ENCODE results near the gene YEATS2.

- TF ChIP-seq TARDBP (IDR thresholded peaks at IDR 0.05) (no peak), PKNOX1 (IDR thresholded peaks at IDR 0.05) (no peak), SUZ12 (IDR thresholded peaks at IDR 0.05) (no peak), FOXM1 (IDR thresholded peaks at IDR 0.05; ENCODE audit: borderline replicate concordance) (no peak), FOXK2 (IDR thresholded peaks at IDR 0.05) (no peak), ARNT (IDR thresholded peaks at IDR 0.05) (no peak), BHLHE40 (IDR thresholded peaks at IDR 0.05; ENCODE audit: borderline replicate concordance) (no peak), ZNF384 (IDR thresholded peaks at IDR 0.05) (no peak)
These were observed 431 bp upstream of the YEATS2 start for GRCh38 chr3:183697123-183697609.
